GM21619 (cell line): ENCODE results near the gene UNC5B.

Source experiments
- ATAC-seq: cut with Tn5 transposase; IDR thresholded peaks from one replicate; pipeline ENCODE4 v1.9.1; 2021; ENCODE audit not compliant: unreplicated experiment

Gene UNC5B

GRCh38 chr10:71222601-71223346, 10.4 kb downstream of the UNC5B start:
- ATAC-seq: no peak

DNA sequence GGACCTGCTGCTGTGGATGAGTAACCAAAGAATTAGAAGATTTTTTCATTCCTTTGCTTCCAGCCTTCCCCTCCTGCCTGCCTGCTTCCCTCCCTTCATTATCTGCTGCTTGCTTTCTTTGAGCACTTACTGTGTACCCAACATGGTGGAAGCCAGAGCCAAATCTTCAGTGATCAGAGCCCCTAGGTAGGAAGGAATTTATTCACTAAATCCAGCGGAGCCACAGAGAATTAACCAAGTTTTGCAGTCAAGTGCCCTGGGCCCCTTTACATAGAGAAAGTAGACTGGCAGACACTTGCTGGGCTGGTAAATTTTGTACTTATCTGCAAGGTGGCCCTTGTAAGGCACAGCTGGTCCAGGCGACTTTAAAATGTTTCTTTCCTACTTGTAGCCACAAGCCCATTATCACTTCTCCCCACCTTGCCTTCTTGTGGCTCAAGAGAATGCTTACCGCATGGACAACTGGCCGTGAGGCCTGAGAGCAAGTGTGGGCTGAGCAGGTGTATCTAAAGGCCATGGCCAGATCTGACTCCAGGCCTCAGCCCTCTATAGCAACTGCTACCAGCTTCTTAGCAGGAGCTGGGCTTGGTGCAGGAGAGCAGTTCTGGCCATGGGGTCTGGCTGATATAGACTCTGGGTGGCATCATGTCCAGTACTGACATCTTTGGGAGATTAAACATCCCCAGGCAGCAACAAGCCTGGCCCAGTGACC, 11.1 kb downstream of the UNC5B start:
- no peak for ATAC-seq

- no peak for ATAC-seq
Observed at GRCh38 chr10:71225291-71226058, 13.1 kb downstream of the UNC5B start.

DNA sequence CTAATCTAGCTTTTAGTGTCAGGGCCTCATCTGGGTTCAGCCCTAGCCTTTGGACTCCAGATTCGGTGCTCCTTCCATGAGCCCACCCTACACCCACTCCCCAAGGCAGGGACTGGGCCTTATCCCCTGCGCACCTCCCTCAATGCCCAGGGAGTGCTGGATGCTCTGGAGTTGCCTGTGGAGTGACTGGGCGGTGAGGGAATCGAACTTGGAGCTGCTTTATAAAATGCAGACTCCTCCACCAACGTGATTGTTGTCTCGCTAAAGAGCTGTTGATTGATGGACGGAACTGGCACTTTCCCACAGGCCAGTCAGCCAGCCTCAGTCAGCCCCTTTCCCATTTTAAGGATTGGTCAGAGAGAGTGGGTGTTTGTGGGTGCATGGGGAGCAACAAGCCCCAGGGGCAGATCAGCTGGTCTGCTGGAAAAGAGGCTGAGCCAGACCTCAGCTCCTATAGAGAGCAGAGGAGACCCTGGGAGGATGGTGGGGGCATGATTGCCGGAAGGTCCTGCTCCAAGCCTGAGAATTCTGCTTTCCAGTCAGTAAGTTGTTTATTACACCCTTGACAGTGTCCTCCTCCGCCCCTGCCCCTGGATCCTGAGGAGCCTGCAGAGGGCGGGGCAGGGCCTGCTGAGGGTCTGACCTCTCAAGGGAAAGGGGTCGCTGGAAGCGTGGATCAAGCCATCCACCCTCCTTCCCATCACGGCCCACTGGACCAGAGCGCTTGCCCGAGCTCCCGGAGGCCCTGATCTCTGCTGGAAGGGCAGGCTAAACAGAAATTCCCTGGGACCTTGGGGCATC, 16.7 kb downstream of the UNC5B start:
- ATAC-seq: no peak

DNA sequence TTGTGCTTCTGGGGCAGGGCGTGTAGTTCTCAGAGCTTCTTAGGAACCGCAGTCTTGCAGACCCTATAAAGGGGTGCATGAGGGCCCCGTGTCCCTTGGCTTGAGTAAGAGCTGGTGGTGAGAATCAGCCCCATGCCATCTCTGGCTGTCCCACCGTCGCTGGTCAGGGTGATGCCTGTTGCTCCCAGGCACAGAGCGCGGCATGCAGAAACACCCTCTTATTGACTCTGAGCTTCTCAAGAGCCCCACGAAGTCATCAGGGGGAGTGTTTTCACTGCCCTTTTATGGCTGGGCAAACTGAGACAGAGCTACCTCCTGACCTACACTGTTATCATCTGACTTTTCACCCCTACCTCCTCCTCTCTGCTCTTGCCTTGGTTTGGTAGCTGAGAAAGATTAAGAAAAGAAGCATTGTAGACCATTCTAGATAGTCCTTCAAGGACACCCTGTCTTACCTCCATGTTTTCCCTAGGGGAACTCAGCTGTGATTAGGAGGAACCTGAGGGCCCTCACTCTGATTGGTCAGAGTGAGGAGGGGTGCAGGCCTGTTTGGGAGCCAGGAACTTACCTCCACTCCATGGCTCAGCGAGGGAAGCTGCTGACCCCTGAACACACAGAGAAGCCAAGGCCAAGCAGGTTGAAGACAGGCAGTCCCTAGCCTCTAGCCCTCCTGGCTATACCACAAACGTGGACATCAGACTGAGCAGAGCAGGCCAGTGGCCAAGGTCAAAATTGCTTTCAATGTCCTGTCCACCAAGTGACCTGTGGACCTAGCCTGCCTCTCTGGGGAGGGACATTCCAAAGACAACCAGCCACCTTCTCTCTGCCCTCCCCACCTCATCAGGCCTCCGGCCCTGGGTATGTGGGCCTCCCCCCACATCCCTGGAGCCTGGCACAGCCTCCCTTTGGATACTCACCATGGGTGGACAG, 17.6 kb downstream of the UNC5B start:
- no peak for ATAC-seq

DNA sequence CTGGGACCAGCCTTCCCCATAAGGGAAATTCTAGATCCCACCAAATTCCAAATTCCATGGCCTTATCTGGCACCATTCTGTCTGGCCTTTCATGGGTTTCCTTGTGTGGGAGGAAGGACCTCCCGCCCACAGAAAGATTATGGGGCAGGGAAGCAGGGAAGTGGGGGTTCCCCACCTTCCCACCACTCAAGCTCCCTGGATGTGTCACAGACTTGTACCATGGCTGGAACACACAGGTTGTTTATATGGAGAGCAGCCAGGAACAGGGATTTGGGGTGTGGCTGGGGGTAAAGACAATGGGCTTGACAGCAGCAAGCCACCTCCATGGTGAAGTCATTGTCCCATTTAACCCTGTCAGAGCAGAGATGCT, 18.3 kb downstream of the UNC5B start:
- ATAC-seq: no peak

- ATAC-seq: no peak
Observed at GRCh38 chr10:71231206-71231605, 18.8 kb downstream of the UNC5B start.

DNA sequence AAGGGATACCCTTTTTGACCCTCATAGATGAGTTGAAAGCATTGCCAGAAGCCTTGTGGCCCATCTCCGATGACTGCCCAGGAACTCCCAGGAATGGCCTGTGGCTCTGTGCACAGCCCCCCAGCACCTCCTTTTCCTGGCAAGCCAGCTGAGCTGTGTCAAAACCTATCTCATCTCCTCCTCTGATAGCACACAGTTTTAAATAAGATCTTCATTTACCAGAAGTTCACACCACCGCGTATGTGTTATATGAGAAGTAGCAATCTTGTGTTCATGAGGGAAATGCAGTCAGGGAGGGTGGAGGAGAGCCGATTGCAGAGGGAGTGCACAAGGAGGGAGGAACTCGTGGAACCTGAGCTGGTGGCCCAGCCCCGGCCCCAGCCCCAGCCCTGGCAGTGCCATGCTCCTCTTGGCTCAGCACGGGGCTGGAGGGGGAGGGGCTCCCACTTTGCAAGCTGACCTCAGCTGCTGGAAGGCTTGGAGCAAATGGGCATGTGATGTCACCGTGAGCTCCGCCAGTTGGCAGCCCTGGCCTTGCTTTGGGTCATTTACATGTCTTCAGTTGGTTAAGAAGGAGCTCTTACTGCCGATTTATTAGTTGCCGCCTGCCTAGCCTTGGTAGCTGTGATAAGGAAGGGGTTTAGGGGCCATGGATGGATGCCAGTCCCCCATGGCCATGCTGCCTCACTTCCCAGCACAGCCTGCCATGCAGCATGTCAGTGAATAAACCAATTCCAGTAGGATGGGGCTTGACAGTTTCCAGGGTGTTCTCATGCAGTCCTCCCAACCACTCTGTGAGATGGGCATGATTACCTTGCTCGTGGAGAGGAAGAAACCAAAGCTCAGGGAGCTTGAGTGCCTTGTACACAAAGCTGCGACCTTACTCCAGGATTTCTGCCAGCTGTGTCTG, 20.0 kb downstream of the UNC5B start:
- ATAC-seq: no peak

GRCh38 chr10:71233482-71233892, 21.1 kb downstream of the UNC5B start:
- no peak for ATAC-seq

GRCh38 chr10:71234004-71234894, 21.9 kb downstream of the UNC5B start:
- ATAC-seq: no peak

GRCh38 chr10:71234970-71235685, 22.8 kb downstream of the UNC5B start:
- no peak for ATAC-seq

DNA sequence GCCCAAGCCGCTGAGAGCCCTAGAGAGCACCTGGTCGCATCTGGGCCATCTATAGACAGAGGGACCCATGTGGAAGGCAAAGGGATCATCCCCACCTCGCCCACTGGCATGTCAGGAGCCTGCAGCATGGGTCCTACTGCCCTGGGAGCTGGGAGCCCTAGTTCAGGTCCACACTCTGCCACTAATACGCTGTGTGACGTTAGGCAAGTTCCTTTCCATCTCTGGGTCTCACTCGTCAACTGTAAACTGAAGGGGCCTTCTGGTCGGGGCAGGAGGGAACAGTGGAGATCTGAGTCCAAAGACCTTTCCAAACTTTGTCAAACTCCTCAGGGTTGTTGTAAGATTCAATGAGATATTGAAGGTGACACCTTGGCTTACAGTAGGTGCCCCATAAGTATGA, 23.4 kb downstream of the UNC5B start:
- ATAC-seq: no peak

GRCh38 chr10:71236286-71236685, 23.9 kb downstream of the UNC5B start:
- no peak for ATAC-seq

- ATAC-seq: no peak
Observed at GRCh38 chr10:71236822-71237682, 24.7 kb downstream of the UNC5B start.

DNA sequence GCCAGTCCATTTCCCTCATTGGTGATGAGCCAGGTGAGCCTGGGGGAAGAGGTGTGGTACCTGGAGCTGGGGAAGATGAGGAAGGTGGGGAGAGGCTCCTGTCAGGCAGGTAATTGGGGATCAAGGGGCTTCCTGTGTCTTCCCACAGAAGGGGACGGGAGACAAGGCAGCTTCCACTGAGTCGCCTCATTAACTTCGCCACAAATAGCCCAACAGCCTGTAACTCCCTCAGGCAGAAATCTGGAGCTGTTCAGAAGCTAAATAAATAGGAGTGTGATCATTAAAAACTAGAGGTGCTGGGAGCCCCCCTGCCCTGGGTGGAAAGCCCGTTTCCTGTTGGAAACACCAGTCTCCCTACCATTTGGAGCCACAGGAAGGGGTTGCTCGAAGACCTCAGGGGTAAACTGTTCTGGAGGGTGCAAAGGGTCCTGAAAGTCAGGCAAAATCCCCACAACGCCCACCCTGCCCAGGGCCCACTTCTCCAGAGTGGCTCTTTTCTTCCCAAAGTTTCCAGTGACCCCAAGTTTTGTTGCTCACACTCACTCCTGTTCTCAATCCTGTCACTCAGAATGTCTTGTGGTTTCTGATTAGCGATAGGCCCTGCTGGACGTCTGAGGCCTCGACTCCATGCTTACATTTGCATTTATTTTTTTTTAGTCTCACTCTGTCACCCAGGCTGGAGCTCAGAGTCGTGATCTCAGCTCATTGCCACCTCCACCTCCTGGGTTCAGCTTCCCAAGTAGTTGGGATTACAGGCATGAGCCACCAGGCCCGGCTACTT, 25.7 kb downstream of the UNC5B start:
- no peak for ATAC-seq

DNA sequence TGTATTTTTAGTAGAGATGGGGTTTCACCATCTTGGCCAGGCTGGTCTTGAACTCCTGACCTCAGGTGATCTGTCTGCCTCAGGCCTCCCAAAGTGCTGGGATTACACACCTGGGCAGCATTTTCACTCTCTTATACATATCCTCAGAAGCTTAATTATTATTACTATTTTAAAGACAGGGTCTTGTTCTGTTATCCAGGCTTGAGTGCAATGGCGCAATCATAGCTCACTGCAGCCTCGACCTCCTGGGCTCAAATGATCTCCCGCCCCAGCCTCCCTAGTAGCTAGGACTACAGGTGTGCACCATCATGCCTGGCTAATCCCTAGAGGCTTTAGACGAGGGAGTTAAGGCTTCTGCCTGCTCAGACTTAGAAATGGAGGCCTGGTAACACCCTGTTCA, 26.3 kb downstream of the UNC5B start:
- no peak for ATAC-seq
